ENCODE data around the gene NCKAP5.

Gene NCKAP5

DNA sequence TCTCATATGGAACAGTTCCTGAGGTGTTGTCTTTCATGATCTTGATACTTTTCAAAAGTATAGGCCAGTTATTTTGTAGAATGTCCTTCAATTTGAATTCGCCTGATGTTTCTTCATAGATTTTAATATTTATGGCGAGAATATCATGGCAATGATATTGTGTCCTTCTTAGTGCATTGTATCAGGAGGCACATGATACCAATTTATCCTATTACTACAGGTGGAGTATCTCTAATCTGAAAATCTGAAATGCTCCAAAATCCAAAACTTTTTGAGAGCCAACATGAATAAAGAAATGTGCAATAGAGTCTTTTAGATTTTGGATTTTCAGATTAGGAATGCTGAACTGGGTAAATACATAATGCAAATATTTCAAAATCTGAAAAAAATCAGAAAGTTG is 681.7 kb downstream of the NCKAP5 start:
- Histone ChIP-seq H3K27me3 (no peaks in the 10 kb centered on the region), H3K4me3 (no peak overlapping the region), H3K27ac (no peak overlapping the region), H3K36me3 (no peaks in the 10 kb centered on the region), H3K4me2 (no peak overlapping the region), H3K9ac (no peak overlapping the region), H4K20me1 (no peaks in the 10 kb centered on the region), H3K4me1 (no peaks in the 10 kb centered on the region), H3K9me3 (replicated peaks in 1 of 11) (peaks cover 0 to 8% (median 3%) of the 10 kb centered on the region in 11 experiments; a peak in 9 of 22 replicates)
- no peak for TF ChIP-seq Cebpa-rat (IDR thresholded peaks at IDR 0.05)

DNA sequence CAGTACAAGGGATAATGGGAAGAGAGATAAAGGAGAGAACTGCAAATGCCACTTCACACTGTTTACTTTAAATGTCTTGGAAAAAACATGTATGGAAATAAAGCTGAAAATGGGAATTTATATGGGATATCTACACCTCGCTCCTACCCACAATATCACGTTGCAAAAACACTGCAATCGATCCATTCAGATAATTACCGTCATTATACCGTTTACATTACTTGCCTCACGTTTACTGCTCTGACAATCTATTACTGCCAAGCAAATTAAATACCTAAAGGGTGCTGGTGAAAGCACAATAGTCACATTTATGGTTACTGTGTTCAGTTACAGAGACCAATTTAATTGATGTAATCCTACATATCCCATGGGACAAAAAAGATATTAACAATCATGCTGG is 683.6 kb downstream of the NCKAP5 start:
- TF ChIP-seq Cebpa-rat (IDR thresholded peaks at IDR 0.05): no peak
- peaks cover 0 to 8% (median 3%) of the 10 kb centered on the region in 11 experiments; a peak in 9 of 22 replicates for H3K9me3 ChIP-seq (replicated peaks in 1 of 11)
- no peak overlapping the region for H3K4me3 ChIP-seq
- no peaks in the 10 kb centered on the region for H3K4me1 ChIP-seq
- no peak overlapping the region for H3K9ac ChIP-seq
- no peak overlapping the region for H3K27ac ChIP-seq
- no peaks in the 10 kb centered on the region for H4K20me1 ChIP-seq
- no peak overlapping the region for H3K4me2 ChIP-seq
- no peaks in the 10 kb centered on the region for H3K27me3 ChIP-seq
- H3K36me3 ChIP-seq: no peaks in the 10 kb centered on the region

DNA sequence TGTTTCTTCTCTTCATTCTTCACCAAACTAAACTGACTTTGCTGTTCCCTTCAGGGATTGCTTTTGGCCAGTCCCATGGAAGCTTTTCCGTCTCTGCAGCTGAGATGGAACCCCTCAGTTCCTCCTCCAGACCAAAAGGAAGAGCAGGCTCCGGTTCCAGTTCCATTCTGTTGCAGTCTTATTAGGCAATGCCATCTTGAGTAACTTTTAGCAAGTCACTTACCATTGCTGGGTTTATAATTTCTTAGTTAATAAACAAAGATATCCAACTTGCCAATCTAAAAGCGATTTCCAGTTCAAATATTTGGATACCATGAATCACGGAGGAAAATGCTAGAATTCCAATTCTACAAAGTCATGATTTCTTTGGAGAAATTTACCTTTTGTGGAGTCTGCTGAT is 684.0 kb downstream of the NCKAP5 start:
- Histone ChIP-seq H3K27me3 (no peaks in the 10 kb centered on the region), H3K27ac (no peak overlapping the region), H3K9ac (no peak overlapping the region), H3K4me3 (no peak overlapping the region), H3K4me2 (no peak overlapping the region), H3K36me3 (no peaks in the 10 kb centered on the region), H4K20me1 (no peaks in the 10 kb centered on the region), H3K9me3 (replicated peaks in 1 of 11) (peaks cover 0 to 8% (median 3%) of the 10 kb centered on the region in 11 experiments; a peak in 9 of 22 replicates), H3K4me1 (no peaks in the 10 kb centered on the region)
- no peak for TF ChIP-seq Cebpa-rat (IDR thresholded peaks at IDR 0.05)

DNA sequence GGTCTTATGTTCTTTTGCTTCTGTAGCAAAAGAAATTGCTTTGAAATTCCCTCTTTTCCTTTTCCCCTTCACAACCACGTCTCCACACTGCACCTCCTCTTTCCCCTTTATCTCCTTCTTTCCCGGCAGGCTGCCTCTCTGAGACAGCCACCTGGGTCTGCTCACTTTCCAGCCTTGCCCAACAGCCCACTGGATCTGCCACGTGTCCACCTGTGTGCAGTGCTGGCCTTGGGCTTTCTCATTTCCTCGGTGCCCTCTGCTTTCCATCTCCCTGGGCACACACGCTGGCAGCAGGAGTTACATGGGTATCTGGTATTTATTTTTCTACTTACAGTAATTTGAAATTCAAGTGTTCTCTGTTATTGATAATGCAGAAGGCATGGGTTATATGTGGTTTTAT is 684.8 kb downstream of the NCKAP5 start:
- Histone ChIP-seq H3K9ac (no peak overlapping the region), H3K9me3 (replicated peaks in 1 of 11) (peaks cover 0 to 8% (median 3%) of the 10 kb centered on the region in 11 experiments; a peak in 9 of 22 replicates), H4K20me1 (no peaks in the 10 kb centered on the region), H3K27ac (no peak overlapping the region), H3K4me2 (no peak overlapping the region), H3K36me3 (no peaks in the 10 kb centered on the region), H3K4me1 (no peaks in the 10 kb centered on the region), H3K27me3 (no peaks in the 10 kb centered on the region), H3K4me3 (no peak overlapping the region)
- no peak for TF ChIP-seq Cebpa-rat (IDR thresholded peaks at IDR 0.05)

DNA sequence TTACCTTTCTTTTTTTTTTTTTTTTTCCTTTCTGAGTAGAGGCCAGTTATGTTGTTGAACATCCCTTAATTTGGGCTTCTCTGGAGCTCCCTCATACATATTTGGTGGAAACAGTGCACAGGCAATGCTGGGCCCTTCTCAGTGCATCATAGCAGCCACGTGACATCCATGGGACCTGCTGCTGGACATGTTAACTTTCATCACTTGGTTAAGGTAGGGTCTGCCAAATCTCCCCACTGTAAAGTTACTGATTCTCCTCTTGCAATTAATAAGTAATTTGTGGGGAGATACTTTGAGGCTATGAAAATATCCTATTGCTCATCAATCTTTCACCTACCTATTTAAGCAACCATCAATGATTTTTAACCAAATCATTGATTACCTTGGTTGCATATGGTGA is 686.7 kb downstream of the NCKAP5 start:
- no peak overlapping the region for H3K27ac ChIP-seq
- H4K20me1 ChIP-seq: no peaks in the 10 kb centered on the region
- no peaks in the 10 kb centered on the region for H3K36me3 ChIP-seq
- H3K4me2 ChIP-seq: no peak overlapping the region
- no peak for TF ChIP-seq Cebpa-rat (IDR thresholded peaks at IDR 0.05)
- H3K4me3 ChIP-seq: no peak overlapping the region
- H3K9me3 ChIP-seq (replicated peaks in 1 of 11): peaks cover 0 to 4% (median 0%) of the 10 kb centered on the region in 11 experiments; a peak in 6 of 22 replicates
- no peaks in the 10 kb centered on the region for H3K4me1 ChIP-seq
- no peaks in the 10 kb centered on the region for H3K27me3 ChIP-seq
- no peak overlapping the region for H3K9ac ChIP-seq

DNA sequence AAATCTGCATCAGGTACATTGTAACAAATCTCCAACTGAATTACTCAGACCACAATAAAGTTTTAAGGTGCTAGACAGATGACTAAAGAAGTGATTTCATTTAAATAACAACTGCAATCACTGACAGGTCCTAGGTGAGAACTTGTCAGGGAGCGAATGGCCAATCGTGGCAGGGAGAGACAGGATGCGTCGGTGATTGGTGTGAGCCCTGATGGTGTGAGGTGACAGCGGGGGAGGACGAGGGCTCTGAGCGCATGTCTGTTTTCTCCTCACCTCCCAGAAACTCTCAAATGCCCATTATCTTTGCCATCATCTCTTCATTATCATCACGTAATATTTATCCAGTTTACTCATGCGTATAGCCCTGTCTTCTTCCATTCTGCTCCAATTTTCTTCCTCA is 690.3 kb downstream of the NCKAP5 start:
- no peaks in the 10 kb centered on the region for H3K27me3 ChIP-seq
- H3K36me3 ChIP-seq: no peaks in the 10 kb centered on the region
- H3K4me1 ChIP-seq: no peaks in the 10 kb centered on the region
- no peak overlapping the region for H3K9ac ChIP-seq
- no peaks in the 10 kb centered on the region for H4K20me1 ChIP-seq
- no peaks in the 10 kb centered on the region for H3K9me3 ChIP-seq (replicated peaks in 1 of 11)
- no peak overlapping the region for H3K4me3 ChIP-seq
- H3K27ac ChIP-seq: no peak overlapping the region
- TF ChIP-seq Cebpa-rat (IDR thresholded peaks at IDR 0.05): no peak
- no peak overlapping the region for H3K4me2 ChIP-seq

DNA sequence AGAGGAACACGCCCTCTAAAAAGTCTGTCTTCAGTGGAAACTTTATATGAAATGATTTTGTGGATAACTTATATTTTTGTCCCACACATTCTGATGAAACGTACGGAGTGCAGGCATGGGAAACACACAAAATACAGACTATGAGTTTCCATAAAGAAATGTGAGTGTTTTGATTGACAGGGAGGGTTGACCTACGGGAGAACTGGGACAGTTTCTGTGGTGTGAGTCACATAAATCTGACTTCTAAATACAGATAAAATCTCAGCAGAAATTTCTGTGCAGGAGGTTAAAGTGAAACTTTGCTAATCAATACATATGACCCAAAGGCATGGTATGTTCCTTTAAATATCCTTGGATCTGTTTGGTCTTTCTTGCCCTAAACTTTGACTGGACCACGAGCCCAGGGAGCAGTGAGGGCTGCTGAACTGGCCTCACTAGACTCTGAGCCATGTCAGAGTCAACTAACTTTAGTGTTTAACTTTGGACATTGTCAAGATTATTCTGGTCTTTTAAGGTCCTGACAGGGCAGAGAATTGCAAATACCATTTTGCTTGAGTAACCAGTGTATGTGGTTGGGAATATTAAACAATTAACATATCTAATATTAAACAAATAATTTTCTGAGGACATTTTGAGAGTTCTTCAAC is 691.4 kb downstream of the NCKAP5 start:
- Histone ChIP-seq H3K9ac (no peak overlapping the region), H3K4me1 (no peaks in the 10 kb centered on the region), H3K4me2 (no peak overlapping the region), H3K27me3 (no peaks in the 10 kb centered on the region), H3K9me3 (replicated peaks in 1 of 11) (no peaks in the 10 kb centered on the region), H3K27ac (no peak overlapping the region), H3K4me3 (no peak overlapping the region), H4K20me1 (no peaks in the 10 kb centered on the region), H3K36me3 (no peaks in the 10 kb centered on the region)
- no peak for TF ChIP-seq Cebpa-rat (IDR thresholded peaks at IDR 0.05)

DNA sequence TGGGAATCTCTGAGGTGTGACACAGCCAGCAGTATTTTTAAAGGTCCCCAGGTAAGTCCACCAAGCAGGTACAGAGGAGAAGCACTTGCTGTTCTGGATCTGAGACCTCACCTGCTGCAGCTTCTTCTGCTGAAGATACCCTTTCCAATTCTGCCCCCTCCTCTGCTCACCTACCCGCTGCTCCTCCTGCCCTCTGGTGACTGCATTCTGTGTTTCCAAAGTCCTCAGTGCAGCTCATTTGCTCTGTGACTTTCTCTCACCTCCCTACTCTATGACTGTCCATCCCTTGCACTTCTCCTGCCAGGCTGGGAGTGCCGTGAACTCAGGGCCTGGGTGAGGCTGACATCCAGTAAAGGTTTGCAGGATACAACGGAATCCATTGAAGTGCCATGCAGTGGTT is 693.1 kb downstream of the NCKAP5 start:
- Histone ChIP-seq H3K27me3 (no peaks in the 10 kb centered on the region), H3K9ac (no peak overlapping the region), H3K36me3 (no peaks in the 10 kb centered on the region), H3K4me3 (no peak overlapping the region), H3K4me2 (no peak overlapping the region), H4K20me1 (no peaks in the 10 kb centered on the region), H3K27ac (no peak overlapping the region), H3K4me1 (no peaks in the 10 kb centered on the region), H3K9me3 (replicated peaks in 1 of 11) (no peaks in the 10 kb centered on the region)
- TF ChIP-seq Cebpa-rat (IDR thresholded peaks at IDR 0.05): no peak

DNA sequence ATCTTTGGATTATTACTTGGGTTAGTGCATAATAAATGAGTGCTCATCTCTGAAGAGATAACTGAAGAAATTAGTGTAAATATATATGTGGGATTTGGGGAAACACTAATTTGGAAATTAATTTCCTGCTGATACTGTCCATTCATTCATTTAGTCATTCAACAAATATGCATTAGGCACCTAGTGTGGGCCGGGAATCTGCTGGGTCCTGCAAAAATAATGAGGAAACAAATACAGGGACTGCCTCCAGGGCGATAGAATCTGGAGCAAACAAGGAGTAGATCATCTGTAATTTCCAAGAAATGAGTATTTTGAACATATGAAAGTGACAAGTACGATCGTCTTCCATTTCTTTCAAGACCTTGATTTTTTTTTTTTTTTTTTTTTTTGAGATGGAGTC is 694.5 kb downstream of the NCKAP5 start:
- Histone ChIP-seq H4K20me1 (no peaks in the 10 kb centered on the region), H3K27ac (no peak overlapping the region), H3K4me2 (no peak overlapping the region), H3K4me3 (no peak overlapping the region), H3K4me1 (no peaks in the 10 kb centered on the region), H3K9ac (no peak overlapping the region), H3K9me3 (replicated peaks in 1 of 11) (no peaks in the 10 kb centered on the region), H3K36me3 (no peaks in the 10 kb centered on the region), H3K27me3 (no peaks in the 10 kb centered on the region)
- TF ChIP-seq Cebpa-rat (IDR thresholded peaks at IDR 0.05): no peak

DNA sequence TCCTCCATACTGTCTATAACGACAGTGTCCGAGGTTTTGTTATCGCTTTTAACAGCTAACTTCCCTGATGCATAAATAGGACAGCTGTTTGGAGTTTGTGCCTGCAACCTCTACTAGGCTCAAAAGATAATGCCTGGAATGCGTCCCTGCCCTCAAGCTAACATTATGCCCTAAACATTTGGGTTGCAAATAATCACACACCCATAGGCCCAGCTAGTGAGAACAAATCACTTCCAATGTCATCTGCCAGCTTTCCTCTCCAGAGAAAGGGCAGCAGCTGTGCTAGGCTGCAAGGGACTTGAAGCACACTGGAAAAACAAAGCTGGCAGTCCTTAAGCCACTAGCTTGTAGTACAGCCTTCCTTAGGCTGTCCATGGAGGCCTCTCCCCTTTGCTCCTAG is 696.4 kb downstream of the NCKAP5 start:
- H3K36me3 ChIP-seq: no peaks in the 10 kb centered on the region
- no peak for TF ChIP-seq Cebpa-rat (IDR thresholded peaks at IDR 0.05)
- no peak overlapping the region for H3K4me3 ChIP-seq
- H4K20me1 ChIP-seq: no peaks in the 10 kb centered on the region
- no peaks in the 10 kb centered on the region for H3K4me1 ChIP-seq
- no peaks in the 10 kb centered on the region for H3K9me3 ChIP-seq (replicated peaks in 1 of 11)
- no peaks in the 10 kb centered on the region for H3K27me3 ChIP-seq
- no peak overlapping the region for H3K9ac ChIP-seq
- no peak overlapping the region for H3K27ac ChIP-seq
- no peak overlapping the region for H3K4me2 ChIP-seq

All from BLaER1 treated with 17β-estradiol and CSF1 and Interleukin-3, amounts not matched to agents 10 nM and 100 nM (cell line).